ENCODE data around the gene MAP6.

DNA sequence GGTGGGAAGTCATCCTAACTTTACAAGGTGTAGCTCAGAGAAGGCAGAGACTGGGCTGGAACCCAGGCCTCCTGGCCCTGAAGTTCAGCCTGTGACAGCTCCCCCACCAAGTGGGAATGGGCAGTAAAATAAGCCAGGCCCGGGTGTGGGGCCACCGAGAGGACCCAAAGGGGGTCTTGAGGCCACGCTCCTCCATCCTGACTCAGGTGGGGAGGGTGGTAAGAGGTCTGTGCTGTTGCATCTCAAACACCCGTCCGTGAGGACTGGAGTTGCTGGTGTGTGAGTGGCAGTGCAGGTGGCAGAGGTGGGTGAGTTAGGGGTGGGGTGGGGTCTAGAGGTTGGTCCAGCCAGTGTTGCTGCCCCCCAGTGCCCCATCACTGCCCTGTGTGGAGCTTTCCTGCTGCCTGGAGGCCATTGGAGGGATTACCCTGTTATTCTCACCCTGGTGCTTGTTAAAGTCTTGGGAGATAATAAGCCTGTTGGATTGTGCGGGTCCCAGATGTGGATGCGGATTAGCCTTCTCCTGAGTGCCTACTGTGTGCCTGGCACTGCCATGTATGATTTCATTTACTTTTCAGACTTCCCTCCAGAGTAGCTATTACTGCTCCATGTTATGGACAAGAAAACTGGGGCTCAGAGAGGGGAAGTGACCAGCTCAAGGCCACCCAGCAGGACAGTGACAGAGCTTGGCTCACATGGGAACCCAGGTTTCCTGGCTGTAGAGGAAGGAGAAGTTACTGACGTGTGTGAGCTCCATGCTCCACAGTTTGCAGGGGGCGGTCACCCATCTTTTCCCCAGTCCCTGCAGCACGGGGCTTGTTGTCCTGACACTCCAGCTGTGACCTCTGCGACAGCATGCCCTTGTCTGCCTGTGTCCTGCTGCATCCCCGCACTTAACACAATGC is 93.9 kb downstream of the MAP6 start:
- TF ChIP-seq, protein P1, sequence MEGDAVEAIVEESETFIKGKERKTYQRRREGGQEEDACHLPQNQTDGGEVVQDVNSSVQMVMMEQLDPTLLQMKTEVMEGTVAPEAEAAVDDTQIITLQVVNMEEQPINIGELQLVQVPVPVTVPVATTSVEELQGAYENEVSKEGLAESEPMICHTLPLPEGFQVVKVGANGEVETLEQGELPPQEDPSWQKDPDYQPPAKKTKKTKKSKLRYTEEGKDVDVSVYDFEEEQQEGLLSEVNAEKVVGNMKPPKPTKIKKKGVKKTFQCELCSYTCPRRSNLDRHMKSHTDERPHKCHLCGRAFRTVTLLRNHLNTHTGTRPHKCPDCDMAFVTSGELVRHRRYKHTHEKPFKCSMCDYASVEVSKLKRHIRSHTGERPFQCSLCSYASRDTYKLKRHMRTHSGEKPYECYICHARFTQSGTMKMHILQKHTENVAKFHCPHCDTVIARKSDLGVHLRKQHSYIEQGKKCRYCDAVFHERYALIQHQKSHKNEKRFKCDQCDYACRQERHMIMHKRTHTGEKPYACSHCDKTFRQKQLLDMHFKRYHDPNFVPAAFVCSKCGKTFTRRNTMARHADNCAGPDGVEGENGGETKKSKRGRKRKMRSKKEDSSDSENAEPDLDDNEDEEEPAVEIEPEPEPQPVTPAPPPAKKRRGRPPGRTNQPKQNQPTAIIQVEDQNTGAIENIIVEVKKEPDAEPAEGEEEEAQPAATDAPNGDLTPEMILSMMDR (IDR thresholded peaks at IDR 0.05), result peak in 1 of 6 experiments; percentile 2
- no peak for TF ChIP-seq POLR2A (IDR thresholded peaks at IDR 0.05)

All from Peyer's patch (tissue), 4 donors.